Body of pancreas (tissue), 4 donors: ENCODE results near the gene LRCH2.

Experiments used
- POLR2A ChIP-seq, 3 donors: fragments of 450-650 bp; IDR thresholded peaks; one replicate each; pipeline ENCODE4 v1.6.1; 2016; ENCODE audit warnings: antibody characterized with exemption in 3 of 3, mild to moderate bottlenecking in 2 of 3
- TF ChIP-seq, protein P1 (sequence below), 7 experiments: fragments of 450-650 bp in 4 of 7; fragments of 200-600 bp in 3 of 7; sonication (generic) in 3 of 7; IDR thresholded peaks; one replicate each; pipeline ENCODE4 v1.5.1; 2016 to 2019; ENCODE audit warnings: antibody characterized with exemption in 7 of 7

- TF ChIP-seq POLR2A (IDR thresholded peaks at IDR 0.05): no peak
- TF ChIP-seq, protein P1, sequence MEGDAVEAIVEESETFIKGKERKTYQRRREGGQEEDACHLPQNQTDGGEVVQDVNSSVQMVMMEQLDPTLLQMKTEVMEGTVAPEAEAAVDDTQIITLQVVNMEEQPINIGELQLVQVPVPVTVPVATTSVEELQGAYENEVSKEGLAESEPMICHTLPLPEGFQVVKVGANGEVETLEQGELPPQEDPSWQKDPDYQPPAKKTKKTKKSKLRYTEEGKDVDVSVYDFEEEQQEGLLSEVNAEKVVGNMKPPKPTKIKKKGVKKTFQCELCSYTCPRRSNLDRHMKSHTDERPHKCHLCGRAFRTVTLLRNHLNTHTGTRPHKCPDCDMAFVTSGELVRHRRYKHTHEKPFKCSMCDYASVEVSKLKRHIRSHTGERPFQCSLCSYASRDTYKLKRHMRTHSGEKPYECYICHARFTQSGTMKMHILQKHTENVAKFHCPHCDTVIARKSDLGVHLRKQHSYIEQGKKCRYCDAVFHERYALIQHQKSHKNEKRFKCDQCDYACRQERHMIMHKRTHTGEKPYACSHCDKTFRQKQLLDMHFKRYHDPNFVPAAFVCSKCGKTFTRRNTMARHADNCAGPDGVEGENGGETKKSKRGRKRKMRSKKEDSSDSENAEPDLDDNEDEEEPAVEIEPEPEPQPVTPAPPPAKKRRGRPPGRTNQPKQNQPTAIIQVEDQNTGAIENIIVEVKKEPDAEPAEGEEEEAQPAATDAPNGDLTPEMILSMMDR (IDR thresholded peaks at IDR 0.05): no peak
Observed at GRCh38 chrX:115266300-115266699, 32.4 kb upstream of the LRCH2 start.
